Kidney epithelial cell (primary cell): Measurements from ENCODE around the gene FRRS1. TPM values are rescaled to one million over a fixed set of nuclear protein-coding genes. Genes with fewer than 3 reads are reported as not detected.
"Not testable (repeated sequence)": the region's sequence is repeated elsewhere in the genome, so short reads cannot be mapped to it uniquely, and the experiment has no call there.

ENCODE experiments used
- DNase-seq: peaks from one replicate; pipeline ENCODE4 v3.0.0-alpha.2; 2010; ENCODE audit warnings: low read depth
- H3K27me3 ChIP-seq: 2 replicates; pipeline ENCODE4 v1.6.0; 2011; ENCODE audit warnings: low read length; ENCODE audit not compliant: control insufficient read depth, insufficient read depth
- H3K36me3 ChIP-seq: 2 replicates; pipeline ENCODE4 v1.5.1; 2011; ENCODE audit warnings: low read length; ENCODE audit not compliant: control insufficient read depth, insufficient read depth
- H3K4me3 ChIP-seq: 2 replicates; pipeline ENCODE4 v1.5.1; 2011; ENCODE audit warnings: low read depth, mild to moderate bottlenecking, control low read depth, low read length
- total RNA-seq: library from RNA; depleted of rRNA; stranded (reverse); fragments of >200 nt; gene quantifications from 2 replicates; pipeline ENCODE4 v1.2.3, GENCODE V29; 2015
- TF ChIP-seq, protein P1 (sequence below): IDR thresholded peaks from 2 replicates; pipeline ENCODE4 v1.5.1; 2011; ENCODE audit warnings: mild to moderate bottlenecking, moderate library complexity, low read length, control low read depth, inconsistent platforms; ENCODE audit not compliant: insufficient read depth, poor library complexity, severe bottlenecking

FRRS1 gene
- total RNA-seq, 1 donor from 2014 or later: 2.7 TPM

- Histone ChIP-seq H3K27me3 (no peaks in the 10 kb centered on the region), H3K36me3 (no peaks in the 10 kb centered on the region), H3K4me3 (no peak overlapping the region)
- TF ChIP-seq, protein P1, sequence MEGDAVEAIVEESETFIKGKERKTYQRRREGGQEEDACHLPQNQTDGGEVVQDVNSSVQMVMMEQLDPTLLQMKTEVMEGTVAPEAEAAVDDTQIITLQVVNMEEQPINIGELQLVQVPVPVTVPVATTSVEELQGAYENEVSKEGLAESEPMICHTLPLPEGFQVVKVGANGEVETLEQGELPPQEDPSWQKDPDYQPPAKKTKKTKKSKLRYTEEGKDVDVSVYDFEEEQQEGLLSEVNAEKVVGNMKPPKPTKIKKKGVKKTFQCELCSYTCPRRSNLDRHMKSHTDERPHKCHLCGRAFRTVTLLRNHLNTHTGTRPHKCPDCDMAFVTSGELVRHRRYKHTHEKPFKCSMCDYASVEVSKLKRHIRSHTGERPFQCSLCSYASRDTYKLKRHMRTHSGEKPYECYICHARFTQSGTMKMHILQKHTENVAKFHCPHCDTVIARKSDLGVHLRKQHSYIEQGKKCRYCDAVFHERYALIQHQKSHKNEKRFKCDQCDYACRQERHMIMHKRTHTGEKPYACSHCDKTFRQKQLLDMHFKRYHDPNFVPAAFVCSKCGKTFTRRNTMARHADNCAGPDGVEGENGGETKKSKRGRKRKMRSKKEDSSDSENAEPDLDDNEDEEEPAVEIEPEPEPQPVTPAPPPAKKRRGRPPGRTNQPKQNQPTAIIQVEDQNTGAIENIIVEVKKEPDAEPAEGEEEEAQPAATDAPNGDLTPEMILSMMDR: no peak
- no peak for DNase-seq
Measured at GRCh38 chr1:99764909-99765308, 1.5 kb downstream of the FRRS1 start.

DNA sequence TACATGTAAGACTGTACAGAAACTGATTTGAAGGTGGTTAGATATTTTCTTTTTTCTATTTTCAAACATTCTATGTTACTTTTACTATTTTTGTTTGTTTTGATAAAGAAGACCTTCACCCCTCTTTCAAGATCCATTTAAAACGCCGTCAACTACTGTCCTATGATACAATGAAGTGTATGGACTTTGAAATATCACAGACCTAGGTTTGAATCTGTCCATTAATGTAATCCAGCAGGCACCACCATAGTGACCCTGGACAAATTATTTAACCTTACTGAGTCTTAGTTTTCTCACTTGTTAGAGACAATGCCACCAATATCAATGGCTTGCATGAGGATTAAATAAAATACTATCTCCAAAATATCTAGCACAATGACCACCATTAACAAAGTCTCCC, 2.0 kb downstream of the FRRS1 start:
- no peak for DNase-seq
- H3K36me3 ChIP-seq: no peaks in the 10 kb centered on the region
- no peak overlapping the region for H3K4me3 ChIP-seq
- H3K27me3 ChIP-seq: no peaks in the 10 kb centered on the region
- TF ChIP-seq, protein P1: no peak

- Histone ChIP-seq H3K4me3 (no peak overlapping the region), H3K27me3 (no peaks in the 10 kb centered on the region), H3K36me3 (no peaks in the 10 kb centered on the region)
- TF ChIP-seq, protein P1: no peak
- no peak for DNase-seq
Measured at GRCh38 chr1:99763956-99764355, 2.5 kb downstream of the FRRS1 start.

- Histone ChIP-seq H3K27me3 (no peaks in the 10 kb centered on the region), H3K4me3 (no peak overlapping the region), H3K36me3 (no peaks in the 10 kb centered on the region)
- no peak for DNase-seq
- TF ChIP-seq, protein P1: no peak
Measured at GRCh38 chr1:99761774-99762173, 4.7 kb downstream of the FRRS1 start.

GRCh38 chr1:99759518-99760160, 6.8 kb downstream of the FRRS1 start:
- no peaks in the 10 kb centered on the region for H3K27me3 ChIP-seq
- H3K36me3 ChIP-seq: no peaks in the 10 kb centered on the region
- DNase-seq: no peak
- TF ChIP-seq, protein P1: no peak
- H3K4me3 ChIP-seq: no peak overlapping the region

DNA sequence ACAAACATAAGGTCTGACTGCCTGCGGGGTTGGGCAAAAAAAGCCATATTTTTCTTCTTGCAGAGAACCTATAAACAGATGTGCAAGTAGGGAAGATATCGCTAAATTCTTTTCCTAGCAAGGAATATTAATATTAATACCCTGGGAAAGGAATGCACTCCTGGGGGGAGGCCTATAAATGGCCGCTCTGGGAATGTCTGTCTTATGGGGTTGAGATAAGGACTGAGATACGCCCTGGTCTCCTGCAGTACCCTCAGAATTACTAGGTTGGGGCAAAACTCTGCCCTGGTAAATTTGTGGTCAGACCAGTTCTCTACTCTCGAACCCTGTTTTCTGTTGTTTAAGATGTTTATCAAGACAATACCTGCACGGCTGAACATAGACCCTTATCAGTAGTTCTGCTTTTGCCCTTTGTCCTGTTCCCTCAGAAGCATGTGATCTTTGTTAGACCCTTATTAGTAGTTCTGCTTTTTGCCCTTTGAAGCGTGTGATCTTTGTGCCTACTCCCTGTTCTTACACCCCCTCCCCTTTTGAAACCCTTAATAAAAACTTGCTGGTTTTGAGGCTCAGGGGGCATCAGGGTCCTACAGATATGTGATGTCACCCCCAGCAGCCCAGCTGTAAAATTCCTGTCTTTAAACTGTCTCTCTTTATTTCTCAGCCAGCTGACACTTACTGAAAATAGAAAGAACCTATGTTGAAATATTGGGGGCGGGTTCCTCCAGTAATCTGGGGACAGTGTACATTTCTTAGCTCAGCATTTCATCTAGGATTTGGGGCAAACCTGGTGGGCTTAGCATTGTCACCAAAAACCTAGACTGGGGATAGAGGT, 7.5 kb downstream of the FRRS1 start:
- H3K4me3 ChIP-seq, H3K36me3 ChIP-seq, DNase-seq, H3K27me3 ChIP-seq: not testable (repeated sequence)
